Globus pallidus (tissue), 1 donor: ENCODE data around the gene TMEM163.
"Not testable (repeated sequence)": the region's sequence is repeated elsewhere in the genome, so short reads cannot be mapped to it uniquely, and the experiment has no call there.

Experiments used
- DNase-seq: peaks from one replicate; pipeline ENCODE4 v3.0.0-alpha.2; 2015; ENCODE audit warnings: low spot score

The TMEM163 gene

DNA sequence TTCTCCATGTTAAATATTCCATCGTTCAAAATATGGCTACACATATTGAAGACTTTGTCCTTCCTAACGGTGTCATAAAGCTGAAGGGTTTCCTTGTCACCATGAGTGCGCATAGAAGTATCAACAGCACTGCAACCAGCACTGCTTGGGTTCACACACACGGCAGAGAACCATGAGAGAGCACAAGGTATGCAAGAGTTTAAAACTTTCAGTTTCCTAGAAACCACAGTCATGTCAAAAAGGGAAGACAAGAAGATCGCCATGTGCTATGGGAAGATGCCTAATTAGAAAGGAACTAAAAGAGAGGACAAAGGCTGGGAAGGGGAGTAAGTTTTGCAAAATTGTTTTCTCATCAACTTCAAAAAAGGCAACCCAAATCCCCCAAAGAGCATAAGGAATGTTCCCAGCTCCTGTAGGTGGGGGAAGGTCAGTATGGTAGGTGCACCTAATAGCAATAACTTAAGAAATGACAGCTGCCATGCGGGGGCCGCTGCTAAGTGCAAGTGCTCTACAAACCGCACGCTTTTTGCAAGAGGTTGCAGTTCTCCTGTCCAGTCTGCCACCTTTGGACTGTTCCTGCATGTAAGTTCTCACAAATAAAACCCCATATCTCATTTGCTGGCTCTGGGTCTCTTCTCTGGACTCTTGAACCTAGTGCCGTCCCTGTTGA lies 136.8 kb downstream of the TMEM163 start:
- no peak for DNase-seq

DNA sequence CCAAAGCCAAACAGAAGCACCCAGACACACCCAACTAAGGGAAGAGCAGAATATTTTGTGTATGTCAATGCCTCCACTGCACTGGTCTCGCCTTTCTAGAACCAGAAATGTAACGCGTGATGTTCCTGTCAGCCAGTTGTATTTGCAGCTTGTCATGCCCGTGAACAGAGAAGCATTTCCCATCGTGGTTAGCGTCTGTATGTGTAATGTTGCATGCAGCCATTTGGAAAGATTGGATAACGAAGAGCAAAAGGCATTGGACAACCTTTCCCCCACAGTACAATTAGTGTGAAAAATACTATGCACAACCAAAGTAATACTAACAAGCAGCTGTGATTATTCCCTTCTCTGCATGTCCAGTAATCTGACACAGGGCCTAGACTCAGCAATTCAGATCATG lies 140.5 kb downstream of the TMEM163 start:
- DNase-seq, result no peak

DNA sequence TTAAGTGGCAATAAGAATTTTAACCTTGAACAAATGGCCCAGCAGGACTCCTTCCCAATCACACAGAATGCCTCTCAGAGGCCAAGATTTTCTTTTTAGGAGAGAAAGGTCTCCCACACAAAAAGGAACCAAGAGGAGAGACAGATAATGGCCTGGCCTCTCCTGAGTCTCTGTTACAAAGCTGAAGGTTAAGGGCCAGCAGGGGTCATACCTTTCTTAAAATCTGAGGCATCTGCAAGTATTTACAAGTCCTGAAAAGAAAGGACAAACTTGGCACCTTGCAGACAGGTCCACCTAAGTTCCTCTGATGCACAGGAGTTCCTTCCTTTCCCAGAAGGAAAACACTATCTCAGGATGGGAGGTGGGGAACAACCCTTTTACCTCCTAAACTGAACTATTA lies 142.3 kb downstream of the TMEM163 start:
- DNase-seq, result no peak

DNA sequence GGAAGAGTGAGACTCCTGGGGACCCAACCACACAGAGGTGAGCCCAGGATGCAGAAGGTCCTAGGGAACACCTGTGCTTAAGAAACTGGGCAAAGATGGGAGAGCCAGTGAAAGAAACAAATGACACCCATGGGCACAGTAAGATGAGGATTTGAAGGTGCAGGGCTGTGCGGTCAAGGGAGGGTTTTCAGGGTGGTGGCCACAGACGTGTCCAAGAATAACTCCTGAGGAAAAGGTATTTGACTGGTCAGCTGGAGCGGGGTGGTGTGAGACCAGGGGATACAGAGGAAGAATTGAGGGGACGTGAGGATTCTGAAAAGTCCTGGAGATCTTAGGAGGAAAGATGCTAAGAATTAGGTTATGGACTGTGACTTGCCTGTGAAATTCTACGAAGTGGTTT lies 142.9 kb downstream of the TMEM163 start:
- DNase-seq, result no peak

DNA sequence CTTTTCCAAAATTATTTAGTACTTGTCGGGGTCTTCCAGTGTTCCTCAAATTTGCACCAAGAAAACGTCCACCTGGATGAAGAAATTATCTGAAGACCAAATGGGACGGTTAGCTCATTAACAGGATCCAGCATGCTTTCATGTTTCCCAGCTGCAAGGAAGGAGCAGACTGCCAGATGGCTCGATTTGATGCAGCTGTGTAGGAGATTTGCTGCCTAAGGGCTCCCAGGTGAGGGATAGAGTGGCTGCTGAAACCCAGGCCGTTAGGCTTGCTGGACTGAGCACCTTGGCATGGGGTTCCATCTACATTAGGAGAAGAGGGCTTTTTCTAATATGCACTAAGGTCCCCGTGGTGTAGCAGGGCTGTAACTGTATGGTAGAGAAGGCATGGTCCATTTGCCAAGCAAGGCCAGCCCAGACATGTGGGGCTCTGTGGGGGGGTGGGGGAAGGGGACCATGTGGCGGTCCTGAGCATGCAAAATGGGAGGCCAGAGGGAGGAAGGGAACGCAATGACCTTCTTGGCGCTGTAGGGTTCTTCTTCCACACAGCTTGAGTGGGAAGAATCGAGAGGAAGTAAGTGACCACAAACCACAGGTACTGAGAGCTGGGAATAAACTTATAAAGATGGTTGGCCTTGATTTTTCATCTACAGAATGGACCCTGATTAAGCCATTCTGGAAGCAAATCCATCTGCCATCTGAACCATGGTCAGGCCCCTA lies 144.0 kb downstream of the TMEM163 start:
- DNase-seq, result no peak

DNA sequence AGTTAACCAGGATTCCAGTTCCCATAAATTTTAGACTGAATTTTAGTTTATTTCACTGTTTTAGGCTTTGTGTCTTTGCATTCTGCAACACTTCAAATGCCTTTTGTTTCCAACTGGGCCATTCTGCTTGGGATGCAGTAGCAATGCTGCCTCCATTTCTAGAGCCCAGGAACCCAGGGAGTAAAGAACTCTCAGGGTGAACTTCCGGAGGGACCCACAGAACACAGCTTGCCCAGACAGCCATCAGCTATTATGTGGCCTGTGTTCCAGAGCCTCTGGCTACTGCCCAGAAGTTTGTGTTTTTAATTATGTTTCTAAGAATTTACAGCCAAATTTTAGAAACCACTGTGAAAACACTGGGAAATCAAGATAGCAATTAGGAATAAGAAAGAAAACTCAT lies 145.1 kb downstream of the TMEM163 start:
- no peak for DNase-seq

DNA sequence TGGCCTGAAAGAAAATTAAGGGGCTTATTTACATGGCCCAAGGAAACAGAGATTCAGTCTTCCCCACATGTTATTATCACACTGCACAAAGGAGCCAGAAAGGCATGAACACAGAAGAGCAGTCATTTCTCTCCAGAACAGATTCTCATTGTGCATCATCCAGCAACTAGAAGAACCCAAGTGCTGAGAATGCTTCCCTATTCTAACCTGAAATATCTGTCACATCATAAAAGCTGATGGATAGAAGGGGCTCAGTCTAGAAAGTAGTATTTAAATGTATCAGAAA lies 145.8 kb downstream of the TMEM163 start:
- peak; percentile 43 for DNase-seq

DNA sequence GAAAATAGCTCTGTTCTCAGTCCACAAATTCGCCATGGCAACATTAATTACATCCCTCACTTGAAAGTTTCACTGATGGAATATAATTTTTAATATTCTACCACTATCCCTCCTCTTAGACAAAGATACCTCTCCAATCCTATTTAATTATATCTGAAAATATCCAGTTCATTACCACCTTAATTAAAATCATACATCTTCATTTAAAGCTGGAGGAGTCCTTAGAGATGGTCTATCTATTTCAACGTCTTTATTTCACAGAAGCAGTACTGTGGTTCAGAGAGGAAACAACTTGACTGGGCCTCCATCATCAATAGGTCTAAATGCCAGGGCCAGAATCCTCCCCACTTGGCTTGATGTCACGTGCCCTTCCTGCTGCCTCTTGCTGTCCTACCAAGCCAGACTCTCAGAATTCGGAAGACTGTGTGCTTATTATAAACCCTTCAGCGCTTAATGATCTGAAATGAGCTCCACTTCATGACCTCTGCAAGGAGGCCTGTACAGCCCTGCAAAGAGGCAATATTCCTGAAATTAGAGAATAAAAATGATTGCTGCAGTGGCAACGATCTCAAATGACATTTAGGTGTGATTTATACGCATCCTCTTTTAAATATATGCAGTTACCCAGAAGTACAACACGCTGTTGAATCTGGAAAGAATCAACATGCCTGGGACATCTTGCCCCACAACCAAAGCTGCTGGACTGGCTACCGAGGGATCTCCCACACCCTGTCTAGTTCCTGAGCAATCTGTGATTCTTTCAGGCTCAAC lies 146.3 kb downstream of the TMEM163 start:
- no peak for DNase-seq

DNA sequence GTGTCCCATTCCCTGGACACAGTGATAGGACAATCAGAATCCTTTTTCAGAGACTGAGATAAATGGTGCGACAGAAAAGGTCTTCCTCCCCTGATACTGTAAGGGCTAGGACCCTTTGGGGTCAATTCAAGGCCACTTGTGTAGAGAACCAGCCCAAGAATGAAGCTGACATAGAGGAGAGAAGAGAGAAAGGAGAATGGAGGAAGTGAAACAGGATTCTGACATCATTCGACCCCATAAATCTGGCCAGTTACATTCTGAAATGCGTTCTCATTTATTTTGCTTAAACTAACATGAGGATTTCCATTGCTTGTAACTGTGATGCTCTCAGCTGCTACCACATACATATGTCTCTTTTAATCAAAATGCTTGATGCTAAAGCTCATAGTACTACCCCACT lies 148.1 kb downstream of the TMEM163 start:
- DNase-seq, result no peak

DNA sequence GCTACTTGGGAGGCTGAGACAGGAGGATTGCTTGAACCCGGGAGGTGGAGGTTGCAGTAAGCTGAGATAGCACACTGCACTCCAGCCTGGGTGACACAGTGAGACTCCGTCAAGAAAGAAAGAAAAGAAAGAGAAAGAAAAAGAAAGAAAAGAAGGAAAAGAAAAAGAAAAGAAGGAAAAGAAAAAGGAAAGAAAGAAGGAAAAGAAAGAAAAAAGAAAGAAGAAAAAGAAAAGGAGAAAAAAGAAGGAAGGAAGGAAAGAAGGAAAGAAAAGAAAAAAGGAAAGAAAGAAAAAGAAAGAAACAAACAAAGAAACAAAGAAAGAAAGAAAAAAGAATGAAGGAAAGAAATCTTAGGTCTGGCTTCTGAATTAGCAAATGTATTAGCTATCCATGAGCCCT lies 150.4 kb downstream of the TMEM163 start:
- no peak for DNase-seq

DNA sequence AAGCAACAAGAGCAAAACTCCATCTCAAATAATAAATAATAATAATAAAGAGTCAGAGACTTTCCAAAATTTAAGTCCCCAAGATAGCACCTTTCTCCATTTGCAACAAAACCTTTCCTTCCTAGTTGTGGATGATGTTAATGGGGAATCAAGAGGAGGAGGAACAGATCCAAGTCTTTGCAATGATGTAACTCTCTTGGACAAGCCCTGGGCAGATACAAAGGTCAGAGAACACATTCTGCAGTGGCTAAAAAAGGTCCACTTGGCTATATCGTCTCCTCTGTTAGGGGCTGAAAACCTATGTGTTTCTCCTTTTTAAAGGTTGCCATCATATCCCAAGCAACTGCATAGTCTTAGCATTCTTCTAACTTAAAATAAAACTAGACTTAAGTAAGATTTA lies 151.1 kb downstream of the TMEM163 start:
- DNase-seq, result no peak

DNA sequence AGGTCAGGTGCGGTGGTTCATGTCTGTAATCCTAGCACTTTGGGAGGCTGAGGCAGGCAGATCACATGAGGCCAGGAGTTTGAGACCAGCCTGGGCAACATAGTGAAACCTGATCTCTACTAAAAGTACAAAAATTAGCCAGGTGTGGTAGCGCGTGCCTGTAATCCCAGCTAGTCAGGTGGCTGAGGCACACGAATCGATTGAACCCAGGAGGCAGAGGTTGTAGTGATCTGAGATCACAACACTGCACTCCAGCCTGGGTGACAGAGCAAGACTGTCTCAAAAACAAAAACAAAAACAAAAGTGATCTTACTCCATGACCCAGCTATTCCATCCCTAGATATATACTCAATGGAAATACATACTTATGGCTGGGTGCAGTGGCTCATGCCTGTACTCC lies 153.8 kb downstream of the TMEM163 start:
- DNase-seq, result not testable (repeated sequence)

DNA sequence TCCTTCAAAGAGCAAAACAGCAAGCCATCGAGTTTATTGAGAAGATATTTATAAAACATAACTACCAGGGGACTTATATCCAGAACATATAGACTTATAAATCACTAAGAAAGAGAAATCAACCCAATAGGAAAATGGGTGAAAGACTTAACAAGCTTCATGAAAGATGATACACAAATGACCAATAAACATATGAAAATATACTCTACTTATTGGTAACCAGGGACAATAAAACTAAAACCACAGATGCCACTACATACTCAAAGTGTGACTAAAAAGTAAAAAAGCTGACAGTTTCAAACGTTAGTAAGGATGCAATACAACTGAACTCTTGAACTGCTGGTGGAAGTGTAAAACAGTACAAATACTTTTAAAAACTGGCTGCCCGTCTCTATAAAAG lies 154.3 kb downstream of the TMEM163 start:
- no peak for DNase-seq

DNA sequence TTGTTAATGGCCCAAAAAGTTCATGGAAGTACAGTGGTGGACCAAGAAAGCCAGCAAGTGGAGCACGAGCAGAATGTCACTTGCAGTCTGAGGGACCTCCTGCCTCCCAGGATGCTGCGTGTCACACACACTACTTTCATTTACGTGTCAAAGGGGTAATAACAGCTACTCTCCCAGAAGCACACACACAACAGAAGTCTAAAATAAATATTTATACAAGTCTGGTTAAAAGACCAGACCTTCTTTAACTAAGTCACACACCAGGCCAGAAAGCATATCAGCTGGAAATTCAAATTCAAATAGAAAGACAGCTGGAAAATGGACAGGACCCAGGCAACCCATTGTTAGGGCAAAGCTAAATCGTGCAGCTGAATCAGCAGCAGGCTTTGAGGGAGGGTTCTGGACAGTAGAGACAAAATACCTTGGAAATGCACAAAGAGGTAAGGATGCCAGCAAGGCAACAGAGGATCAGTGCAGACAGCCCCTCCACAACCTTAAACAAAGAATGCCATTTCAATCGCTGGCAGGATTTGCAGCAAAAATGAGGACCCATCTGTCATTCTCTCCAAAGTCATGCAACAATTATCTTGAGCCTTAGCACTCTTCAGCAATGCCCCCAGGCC lies 160.5 kb downstream of the TMEM163 start:
- no peak for DNase-seq

DNA sequence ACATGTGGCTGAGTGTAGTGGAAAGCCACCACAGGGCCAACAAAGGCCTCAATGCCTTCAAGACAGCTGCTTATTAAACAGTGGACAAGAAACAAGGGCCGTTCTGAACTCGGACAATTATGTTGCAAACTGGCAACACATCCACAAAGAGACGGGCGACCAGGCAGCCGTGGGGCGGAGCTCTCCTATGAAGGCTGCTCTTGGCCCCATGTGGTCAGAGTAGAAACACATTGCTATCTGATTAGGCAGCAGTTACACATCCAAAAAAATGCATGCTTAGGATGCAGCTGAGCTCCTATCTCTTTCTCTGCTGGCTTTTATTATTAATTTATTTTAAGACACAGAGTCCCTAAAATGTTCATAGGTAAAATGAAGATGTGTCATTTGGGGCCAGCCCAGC lies 163.4 kb downstream of the TMEM163 start:
- no peak for DNase-seq

DNA sequence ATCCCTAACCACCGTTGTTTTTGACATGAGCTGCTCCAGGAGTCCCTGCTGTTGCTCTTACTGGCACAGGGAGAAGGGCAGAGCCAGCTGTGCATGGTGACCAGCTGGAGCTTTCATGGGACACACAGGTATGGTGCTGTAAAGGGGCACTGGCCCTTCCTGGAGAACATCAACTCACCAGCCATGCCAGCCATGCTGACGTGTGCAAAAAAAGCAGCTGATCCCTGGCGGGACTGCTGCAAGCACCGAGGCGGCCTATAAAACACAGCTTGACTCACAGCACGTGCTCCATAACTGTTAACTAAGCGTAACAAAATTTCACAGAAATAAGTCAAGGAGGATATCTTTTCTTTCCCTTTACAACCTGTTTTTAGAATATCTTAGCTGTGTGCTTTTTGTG lies 165.1 kb downstream of the TMEM163 start:
- DNase-seq, result no peak

DNA sequence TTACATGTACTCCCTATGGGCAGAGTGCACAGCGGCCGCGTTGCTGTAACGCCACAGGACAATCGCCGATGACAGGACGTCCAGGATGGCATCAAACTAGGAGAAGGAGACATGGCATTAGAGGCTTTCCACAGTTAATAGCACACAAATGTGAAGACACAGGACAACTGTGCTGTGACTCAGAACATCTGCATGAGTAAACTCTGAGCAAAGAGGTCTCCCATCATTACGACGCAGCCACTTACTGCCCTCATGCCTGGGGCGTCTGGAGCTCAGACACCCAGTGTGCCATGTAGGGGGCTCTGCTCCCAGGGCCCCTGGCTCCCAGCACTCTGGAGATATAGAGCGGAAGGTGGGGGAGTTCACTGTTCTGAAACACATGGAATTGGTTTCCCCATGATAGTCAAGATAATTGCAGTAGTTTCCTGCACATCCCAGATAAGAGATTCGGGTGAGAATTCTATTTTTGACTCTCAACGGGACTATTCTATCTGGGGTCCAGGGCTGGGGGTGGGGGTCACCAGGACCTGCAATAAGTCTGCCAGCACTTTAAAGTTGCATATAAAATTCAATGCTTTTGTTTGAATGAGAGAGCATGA lies 168.1 kb downstream of the TMEM163 start:
- no peak for DNase-seq

DNA sequence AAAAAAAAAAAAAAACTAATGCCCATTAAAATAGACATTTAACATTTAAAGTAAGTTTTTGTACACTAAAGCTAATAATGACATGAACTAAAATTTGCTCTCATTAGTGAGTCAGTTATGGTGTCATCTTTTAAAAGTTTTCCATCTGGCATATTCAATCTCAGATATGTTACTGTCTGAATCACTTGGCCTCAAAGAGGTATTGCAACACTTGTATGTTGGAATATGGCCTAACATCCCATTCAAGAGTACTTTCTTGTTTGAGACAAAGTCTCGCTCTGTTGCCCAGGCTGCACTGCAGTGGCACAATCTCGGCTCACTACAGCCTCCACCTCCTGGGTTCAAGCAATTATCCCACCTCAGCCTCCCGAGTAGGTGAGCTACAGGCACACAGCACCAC lies 169.7 kb downstream of the TMEM163 start:
- no peak for DNase-seq

DNA sequence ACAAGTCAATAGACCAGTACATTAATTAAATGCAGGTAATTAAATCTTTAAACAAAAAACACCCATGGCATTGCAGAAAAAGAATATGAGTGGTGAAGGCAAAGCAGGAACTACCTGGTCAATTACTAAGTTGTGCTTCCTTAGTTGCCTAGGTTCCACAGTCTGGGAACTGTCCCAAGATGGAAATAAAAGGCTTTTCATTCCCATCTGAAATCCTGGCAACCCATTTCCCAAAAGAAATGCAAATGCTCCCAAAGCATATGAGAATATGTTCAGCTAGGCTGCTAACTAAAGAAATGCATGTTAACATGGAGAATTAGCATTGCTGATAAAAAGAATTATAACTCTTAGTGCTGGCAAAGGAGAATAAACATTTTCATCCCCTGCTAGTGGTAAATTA lies 177.8 kb downstream of the TMEM163 start:
- peak; percentile 46 for DNase-seq

DNA sequence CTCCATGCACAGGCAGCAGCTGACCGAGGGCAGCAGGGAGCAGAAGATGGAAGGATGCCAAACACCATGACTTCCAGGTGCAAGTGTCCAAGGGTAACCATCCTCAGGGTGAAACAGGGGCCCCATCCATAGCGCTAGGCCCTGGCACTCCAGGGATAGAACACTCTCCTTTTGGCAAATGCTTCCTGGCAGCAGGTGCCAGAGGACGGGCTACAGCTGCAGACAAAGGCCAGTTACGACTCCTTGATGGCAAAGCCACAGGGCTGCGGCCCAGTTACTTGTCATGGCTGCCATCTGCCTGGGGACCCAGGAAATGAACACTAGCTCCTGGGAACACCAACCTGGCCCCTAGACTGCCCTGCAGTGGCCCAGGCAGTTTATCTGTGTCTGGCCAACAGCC lies 178.8 kb downstream of the TMEM163 start:
- DNase-seq, result no peak

DNA sequence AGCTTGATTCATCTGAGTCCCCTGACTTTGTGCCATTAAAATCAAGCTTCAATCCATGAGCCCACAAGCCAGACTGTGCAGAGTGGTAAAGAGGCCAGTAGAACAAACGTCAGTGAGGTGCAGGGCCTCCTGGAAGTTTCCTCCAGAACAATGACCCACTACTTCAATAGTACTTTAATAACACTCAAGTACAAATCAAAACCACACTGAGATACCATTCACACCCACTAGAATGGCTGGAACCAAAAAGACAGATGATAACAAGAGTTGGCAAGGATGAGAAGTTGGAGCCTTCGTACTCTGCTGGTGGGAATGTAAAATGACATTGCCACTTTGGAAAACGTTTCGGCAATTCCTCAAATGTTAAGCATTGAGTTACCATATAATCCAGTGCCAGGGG lies 181.1 kb downstream of the TMEM163 start:
- no peak for DNase-seq

DNA sequence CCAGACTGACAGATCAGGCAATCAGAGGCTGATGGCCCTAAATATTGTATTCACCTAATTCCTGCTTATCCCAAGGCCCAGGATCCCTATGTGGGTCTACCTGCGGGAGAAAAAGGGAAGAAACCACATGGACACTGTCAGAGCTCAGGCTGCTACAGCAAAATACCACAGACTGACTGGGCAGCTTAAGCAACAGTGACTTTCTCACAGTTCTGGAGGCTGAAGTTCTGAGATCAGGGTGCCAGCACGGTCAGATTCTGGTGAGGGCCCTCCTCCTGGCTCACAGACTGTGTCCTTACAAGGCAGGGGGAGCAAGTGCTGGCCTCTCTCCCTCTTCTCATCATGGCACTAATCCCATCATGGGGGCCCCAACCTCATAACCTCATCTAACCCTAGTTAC lies 181.7 kb downstream of the TMEM163 start:
- DNase-seq, result no peak

DNA sequence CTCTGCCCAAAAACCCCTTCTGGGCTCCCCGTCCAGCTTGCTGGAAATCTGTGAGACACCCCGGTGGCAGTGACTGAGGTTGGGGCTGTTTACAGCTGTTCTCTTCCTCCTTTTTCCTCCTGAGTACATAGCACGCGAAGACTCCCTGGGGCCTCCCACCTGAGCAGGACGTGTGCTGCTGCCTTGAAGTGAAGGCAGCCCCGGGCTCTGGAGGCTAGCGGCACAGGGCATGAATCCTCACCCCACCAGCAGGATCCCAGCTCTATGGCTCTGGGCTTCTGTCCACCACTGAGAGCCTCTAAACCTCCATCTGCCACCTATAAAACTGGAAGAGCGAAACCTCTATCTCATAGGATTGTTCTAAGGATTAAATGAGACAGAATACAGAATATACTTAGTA lies 182.5 kb downstream of the TMEM163 start:
- no peak for DNase-seq
